DMS 273 treated with DMSO at 0.1 percent for 48 hours (cell line): ENCODE measurements around the gene NPY4R.
"Not testable (repeated sequence)": the region's sequence is repeated elsewhere in the genome, so short reads cannot be mapped to it uniquely, and the experiment has no call there.

Experiments used
- DNase-seq: peaks from one replicate; lab custom pipeline; 2025; lab: John Stamatoyannopoulos, UW

Gene NPY4R

GRCh38 chr10:46465765-46466164, at the start of gene NPY4R:
NPY4R (minus strand) TSS chr10:46465958; CDS start chr10:46462635, 3,323 bp downstream.
- not testable (repeated sequence) for DNase-seq

GRCh38 chr10:46515366-46515765, 49.6 kb upstream of the NPY4R start:
- DNase-seq, result no peak

DNA sequence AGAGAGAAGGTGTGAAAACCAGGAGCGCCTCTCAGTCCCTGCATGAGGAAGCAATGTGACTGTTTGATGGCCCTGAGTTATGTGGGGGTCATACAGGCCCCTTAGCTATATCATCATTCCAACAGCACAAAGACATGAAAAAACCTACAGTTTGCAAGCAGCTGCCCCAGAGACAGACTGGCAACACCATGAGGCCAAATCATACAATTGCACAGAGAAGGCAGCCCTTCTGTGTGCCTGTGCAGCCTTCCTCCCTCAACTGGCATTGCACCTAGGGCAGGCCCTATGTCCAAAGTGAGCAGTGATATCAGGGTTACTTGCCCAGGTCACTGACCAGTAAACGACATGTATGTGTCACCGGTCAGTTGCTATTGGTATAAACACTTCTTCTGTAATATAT, 49.1 kb upstream of the NPY4R start:
- no peak for DNase-seq

DNA sequence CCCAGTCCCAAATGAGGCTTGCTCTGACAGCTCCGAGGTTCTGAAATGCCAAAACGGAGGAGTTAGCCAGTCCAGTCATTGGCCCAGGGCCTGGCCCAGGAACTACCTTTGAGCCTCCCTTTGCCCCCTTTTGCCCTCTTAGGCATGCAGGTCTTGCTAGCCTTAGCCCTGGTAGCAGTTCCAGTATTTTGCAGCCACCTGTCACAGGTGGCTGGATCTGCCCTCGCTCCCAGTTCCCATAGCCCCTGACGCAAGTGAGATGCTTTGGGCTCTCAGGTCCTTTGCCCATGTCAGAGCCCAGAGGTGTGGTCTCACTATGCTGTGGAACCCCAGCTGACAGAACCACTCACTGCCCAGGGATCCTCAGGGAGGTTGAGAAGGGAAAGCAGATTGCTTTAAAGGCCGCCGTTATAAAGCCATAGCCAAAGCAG, 48.7 kb upstream of the NPY4R start:
- no peak for DNase-seq

DNA sequence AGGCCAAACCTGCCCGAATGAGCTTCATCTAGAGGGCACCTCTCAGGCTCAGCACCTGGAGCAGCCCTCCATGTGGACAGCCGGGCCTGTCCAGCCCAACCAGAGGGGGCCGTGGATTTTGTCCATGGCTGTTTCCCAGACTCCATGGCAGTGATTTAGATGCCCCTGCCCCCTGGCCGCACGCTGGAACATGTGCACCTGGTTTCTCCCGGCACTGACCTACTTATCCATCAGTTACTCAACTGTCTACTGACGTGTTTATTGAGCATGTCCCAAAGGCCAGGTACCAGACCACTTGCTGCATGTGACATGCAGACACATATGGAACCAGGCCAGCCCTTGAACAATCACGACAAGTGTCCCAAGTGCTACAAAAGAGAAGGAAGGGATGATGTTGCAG, 47.6 kb upstream of the NPY4R start:
- DNase-seq, result not testable (repeated sequence)

GRCh38 chr10:46512725-46513124, 47.0 kb upstream of the NPY4R start:
- DNase-seq, result not testable (repeated sequence)

DNA sequence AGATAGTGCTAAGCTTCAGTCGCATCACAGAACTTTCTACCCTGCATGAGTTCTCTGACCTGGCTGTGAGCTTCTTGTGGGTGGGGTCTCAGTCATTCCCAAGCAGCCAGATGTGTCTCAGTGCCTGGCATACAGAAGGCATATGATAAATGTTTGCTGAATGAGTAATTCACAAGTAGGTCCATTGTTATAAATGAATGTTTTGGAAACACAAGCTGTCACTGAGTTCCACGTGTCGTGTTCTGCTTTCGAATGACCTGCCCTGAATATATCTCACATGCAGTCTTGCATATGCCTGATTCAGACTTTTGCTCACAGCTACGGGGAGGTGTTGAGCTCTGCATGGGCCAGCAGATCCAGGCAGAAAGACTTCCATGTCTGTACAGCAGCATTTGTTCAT, 46.2 kb upstream of the NPY4R start:
- not testable (repeated sequence) for DNase-seq

DNA sequence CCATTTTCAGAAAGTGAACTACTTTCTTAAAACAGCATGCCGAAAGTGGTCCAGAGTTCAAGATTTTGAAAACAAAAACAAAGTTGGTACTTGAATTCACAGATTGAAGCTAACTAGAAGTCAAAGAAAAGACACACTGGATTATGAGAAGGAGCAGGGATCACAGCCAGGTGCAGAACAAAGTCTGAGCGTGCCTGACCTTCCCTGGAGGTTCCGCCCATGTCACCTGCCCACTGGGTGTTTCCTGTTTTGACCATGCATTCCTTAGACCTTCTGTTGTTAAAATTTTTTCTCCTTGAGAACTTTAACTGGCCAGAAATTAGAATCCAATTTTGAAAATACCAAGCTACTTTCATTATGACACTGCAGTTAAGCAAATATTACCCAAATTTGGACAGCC, 34.2 kb upstream of the NPY4R start:
- not testable (repeated sequence) for DNase-seq

- not testable (repeated sequence) for DNase-seq
These were observed 33.4 kb upstream of the NPY4R start for GRCh38 chr10:46498985-46499703.

DNA sequence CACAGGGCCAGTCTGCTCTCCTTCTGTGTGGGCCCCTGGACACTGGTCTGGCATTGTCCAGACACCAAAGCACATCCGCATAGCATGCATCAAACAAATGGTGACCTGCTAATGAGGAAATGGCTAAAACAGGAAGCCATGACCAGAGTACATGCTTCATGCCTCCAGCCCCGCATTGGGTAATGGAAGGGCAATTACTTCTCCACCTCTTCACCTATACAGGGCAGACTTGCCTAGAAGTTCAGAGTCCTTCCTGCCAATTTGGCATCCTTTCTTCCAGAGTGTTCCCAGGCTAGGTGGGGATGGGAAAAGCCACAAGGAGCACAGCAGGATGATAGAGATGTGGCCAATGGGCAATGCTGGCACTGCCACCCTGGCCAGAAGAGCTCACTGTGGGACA, 32.1 kb upstream of the NPY4R start:
- not testable (repeated sequence) for DNase-seq

- DNase-seq, result not testable (repeated sequence)
These were observed 31.6 kb upstream of the NPY4R start for GRCh38 chr10:46497401-46497800.

GRCh38 chr10:46491364-46492114, 25.8 kb upstream of the NPY4R start:
- not testable (repeated sequence) for DNase-seq

DNA sequence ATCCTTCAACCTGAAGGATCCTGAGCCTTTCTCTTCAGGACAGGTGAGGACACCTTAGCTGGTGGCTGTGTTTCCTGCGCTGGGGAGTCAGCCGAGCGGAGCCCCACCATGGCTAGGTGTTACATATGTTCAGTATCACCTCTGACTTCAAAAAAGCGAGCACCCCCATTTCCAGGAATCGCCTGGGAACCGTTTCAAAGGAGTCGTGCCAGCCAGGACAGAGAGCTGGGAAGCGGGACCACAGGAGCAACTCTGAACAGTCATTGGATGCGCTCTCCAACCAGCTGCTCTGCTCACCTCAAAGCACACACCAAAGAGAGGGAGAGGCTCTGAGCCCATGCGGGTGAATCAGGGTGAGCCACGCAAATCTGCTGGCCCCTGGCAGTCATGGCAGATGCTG, 24.5 kb upstream of the NPY4R start:
- DNase-seq, result not testable (repeated sequence)

DNA sequence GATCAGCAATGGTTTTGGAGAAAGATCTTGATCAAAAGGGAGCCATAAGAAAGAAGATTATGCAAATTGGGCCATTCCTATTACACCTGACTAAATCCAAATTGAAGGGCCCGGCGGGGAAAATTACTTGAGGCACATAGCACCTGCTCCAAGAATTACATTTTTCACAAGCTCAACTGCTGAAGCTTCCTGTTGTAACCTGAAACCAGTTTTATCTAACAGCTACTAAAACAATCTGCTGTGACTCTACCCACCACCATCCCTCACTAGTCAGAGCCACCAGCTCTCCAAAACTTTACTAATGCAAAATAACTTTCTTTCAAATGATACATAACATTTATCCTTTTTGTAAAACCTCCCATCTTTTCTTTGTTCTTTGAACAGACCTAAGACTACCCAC, 20.7 kb upstream of the NPY4R start:
- DNase-seq, result not testable (repeated sequence)

GRCh38 chr10:46474746-46475320, 9.1 kb upstream of the NPY4R start:
- DNase-seq, result not testable (repeated sequence)

GRCh38 chr10:46473758-46474157, 8.0 kb upstream of the NPY4R start:
- DNase-seq, result not testable (repeated sequence)

- DNase-seq, result not testable (repeated sequence)
These were observed 4.4 kb upstream of the NPY4R start for GRCh38 chr10:46470134-46470533.

GRCh38 chr10:46468119-46468809, 2.5 kb upstream of the NPY4R start:
- not testable (repeated sequence) for DNase-seq

- not testable (repeated sequence) for DNase-seq
These were observed 2.1 kb downstream of the NPY4R start for GRCh38 chr10:46463608-46464007.

GRCh38 chr10:46462276-46462675, 3.5 kb downstream of the NPY4R start:
- not testable (repeated sequence) for DNase-seq

- not testable (repeated sequence) for DNase-seq
These were observed 6.2 kb downstream of the NPY4R start for GRCh38 chr10:46459579-46459978.

GRCh38 chr10:46457071-46457470, 8.7 kb downstream of the NPY4R start:
- DNase-seq, result not testable (repeated sequence)
